Ishikawa (cell line): ENCODE results near the gene ACSL3.

Experiments used
- CEBPB ChIP-seq: IDR thresholded peaks from 2 replicates; pipeline ENCODE4 v1.6.1; 2012
- CREB1 ChIP-seq: IDR thresholded peaks from 2 replicates; pipeline ENCODE4 v1.6.1; 2012; ENCODE audit warnings: low read depth
- EGR1 ChIP-seq: IDR thresholded peaks from 2 replicates; pipeline ENCODE4 v1.6.1; 2012
- EP300 ChIP-seq: IDR thresholded peaks from 2 replicates; pipeline ENCODE4 v1.6.1; 2012; ENCODE audit warnings: borderline replicate concordance
- FOXM1 ChIP-seq: IDR thresholded peaks from 2 replicates; pipeline ENCODE4 v1.6.1; 2012; ENCODE audit warnings: low read depth, borderline replicate concordance
- NFIC ChIP-seq: IDR thresholded peaks from 2 replicates; pipeline ENCODE4 v1.6.1; 2012
- RAD21 ChIP-seq: IDR thresholded peaks from 2 replicates; pipeline ENCODE4 v1.6.1; 2012; ENCODE audit warnings: low read depth
- TAF1 ChIP-seq: IDR thresholded peaks from 2 replicates; pipeline ENCODE4 v1.6.1; 2012; ENCODE audit warnings: low read depth, mild to moderate bottlenecking
- TCF12 ChIP-seq: IDR thresholded peaks from 2 replicates; pipeline ENCODE4 v1.6.1; 2012; ENCODE audit warnings: low read depth
- TEAD4 ChIP-seq: IDR thresholded peaks from 2 replicates; pipeline ENCODE4 v1.6.1; 2012
- YY1 ChIP-seq: IDR thresholded peaks from 2 replicates; pipeline ENCODE4 v1.6.1; 2012; ENCODE audit warnings: low read depth
- ZBTB7A ChIP-seq: IDR thresholded peaks from 2 replicates; pipeline ENCODE4 v1.6.1; 2012; ENCODE audit warnings: low read depth
- TF ChIP-seq, protein P1 (sequence below): IDR thresholded peaks from 2 replicates; pipeline ENCODE4 v1.6.1; 2012
- TF ChIP-seq, protein P2 (sequence below): IDR thresholded peaks from 2 replicates; pipeline ENCODE4 v1.6.1; 2012; ENCODE audit warnings: low read depth, mild to moderate bottlenecking
- TF ChIP-seq, protein P3 (sequence below): IDR thresholded peaks from 2 replicates; pipeline ENCODE4 v1.6.1; 2012

The ACSL3 gene

DNA sequence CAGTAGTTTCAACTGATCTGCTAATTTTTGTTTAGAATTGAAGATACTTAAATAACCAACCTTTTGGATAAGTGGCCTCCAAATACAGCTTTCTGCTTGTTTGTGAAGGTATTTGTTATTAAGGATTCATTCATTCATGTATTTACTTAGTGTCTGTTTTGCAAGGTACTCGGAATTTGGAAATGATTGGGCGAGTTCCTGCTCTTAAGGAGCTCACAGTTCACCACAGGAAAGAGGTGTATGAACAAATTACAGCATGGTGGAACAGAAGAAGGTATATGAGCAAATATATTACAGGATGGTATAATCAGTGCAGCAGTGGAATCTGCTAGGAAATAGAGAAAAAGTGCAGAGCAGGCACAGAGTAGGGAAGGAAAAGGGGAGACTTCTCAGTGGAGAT is 4.5 kb downstream of the ACSL3 start:
- TF ChIP-seq CEBPB (no peak), EGR1 (no peak), EP300 (no peak), TEAD4 (no peak), TCF12 (no peak), RAD21 (no peak), TAF1 (no peak), CREB1 (no peak), NFIC (no peak), YY1 (no peak), ZBTB7A (no peak), FOXM1 (no peak)
- TF ChIP-seq, protein P1, sequence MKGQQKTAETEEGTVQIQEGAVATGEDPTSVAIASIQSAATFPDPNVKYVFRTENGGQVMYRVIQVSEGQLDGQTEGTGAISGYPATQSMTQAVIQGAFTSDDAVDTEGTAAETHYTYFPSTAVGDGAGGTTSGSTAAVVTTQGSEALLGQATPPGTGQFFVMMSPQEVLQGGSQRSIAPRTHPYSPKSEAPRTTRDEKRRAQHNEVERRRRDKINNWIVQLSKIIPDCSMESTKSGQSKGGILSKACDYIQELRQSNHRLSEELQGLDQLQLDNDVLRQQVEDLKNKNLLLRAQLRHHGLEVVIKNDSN = no peak
- TF ChIP-seq, protein P2, sequence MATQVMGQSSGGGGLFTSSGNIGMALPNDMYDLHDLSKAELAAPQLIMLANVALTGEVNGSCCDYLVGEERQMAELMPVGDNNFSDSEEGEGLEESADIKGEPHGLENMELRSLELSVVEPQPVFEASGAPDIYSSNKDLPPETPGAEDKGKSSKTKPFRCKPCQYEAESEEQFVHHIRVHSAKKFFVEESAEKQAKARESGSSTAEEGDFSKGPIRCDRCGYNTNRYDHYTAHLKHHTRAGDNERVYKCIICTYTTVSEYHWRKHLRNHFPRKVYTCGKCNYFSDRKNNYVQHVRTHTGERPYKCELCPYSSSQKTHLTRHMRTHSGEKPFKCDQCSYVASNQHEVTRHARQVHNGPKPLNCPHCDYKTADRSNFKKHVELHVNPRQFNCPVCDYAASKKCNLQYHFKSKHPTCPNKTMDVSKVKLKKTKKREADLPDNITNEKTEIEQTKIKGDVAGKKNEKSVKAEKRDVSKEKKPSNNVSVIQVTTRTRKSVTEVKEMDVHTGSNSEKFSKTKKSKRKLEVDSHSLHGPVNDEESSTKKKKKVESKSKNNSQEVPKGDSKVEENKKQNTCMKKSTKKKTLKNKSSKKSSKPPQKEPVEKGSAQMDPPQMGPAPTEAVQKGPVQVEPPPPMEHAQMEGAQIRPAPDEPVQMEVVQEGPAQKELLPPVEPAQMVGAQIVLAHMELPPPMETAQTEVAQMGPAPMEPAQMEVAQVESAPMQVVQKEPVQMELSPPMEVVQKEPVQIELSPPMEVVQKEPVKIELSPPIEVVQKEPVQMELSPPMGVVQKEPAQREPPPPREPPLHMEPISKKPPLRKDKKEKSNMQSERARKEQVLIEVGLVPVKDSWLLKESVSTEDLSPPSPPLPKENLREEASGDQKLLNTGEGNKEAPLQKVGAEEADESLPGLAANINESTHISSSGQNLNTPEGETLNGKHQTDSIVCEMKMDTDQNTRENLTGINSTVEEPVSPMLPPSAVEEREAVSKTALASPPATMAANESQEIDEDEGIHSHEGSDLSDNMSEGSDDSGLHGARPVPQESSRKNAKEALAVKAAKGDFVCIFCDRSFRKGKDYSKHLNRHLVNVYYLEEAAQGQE = no peak
- TF ChIP-seq, protein P3, sequence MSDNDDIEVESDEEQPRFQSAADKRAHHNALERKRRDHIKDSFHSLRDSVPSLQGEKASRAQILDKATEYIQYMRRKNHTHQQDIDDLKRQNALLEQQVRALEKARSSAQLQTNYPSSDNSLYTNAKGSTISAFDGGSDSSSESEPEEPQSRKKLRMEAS = no peak

DNA sequence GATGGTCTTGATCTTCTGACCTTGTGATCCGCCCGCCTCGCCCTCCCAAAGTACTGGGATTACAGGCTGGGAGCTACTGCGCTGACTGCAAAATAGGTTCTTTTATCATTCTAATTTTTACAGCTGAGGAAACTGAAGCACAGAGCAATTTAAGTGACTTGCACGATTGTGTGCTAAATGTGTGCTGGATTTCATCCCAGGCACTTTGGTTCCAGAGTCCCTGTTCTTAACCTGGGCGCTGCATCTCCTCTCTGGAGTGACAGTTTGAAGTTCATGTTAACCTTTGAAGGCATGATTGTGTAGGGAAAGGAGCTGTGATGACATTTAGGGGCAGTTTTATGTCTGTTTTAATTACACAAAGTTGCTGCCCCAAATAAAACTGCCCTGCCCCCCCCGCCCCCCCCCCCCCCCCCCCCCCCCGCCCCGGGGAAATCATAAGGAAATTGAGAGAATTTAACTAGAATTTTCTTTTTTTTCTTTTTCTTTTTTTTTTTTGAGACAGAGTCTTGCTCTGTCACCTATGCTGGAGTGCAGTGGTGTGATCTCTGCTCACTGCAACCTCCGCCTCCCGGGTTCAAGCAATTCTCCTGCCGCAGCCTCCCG is 5.6 kb downstream of the ACSL3 start:
- TF ChIP-seq CEBPB = no peak
- TF ChIP-seq, protein P2 = no peak
- TF ChIP-seq RAD21 = no peak
- TF ChIP-seq TAF1 = no peak
- TF ChIP-seq, protein P3 = no peak

DNA sequence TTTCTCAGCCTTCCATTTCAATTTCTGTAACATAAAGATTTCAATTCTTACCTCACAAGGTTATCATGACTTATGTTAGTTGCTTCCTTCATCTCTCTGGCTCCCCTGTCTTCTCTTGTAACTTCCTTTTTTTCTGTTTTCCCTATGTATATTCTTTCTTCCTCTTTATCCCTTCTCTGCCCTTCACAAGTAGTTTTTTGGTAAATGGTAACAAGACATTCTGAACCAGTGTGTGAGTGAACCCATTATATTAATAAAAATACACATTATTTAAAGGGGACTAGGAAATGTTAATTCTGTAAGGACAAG is 8.4 kb downstream of the ACSL3 start:
- TF ChIP-seq TCF12 (no peak), CREB1 (no peak), FOXM1 (no peak), NFIC (no peak), EP300 (no peak), RAD21 (no peak), YY1 (no peak), ZBTB7A (no peak), EGR1 (no peak), TEAD4 (no peak), TAF1 (no peak), CEBPB (no peak)
- TF ChIP-seq, protein P2 = no peak
- TF ChIP-seq, protein P1 = no peak
- TF ChIP-seq, protein P3 = no peak

DNA sequence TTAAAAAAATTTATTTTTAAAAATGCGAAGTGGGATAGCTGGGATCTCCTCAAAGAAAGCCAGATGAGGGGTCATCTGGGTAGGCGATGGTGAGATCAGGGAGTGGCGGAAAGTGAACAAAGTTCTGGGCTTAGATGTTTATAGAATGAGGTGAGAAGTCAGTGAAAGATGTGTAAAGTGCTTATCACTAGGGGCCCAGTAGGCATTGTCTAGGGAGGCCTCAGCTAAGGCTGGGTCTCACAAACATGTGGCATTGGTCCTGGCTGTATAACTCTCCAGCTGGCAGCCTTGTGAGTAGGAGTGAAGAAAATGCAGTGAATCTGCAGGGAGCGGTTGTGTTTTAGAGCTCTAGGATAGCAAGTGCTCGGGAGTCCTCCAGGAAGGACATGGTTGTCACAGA is 10.5 kb downstream of the ACSL3 start:
- TF ChIP-seq, protein P3 = no peak
- TF ChIP-seq EGR1 (no peak), YY1 (no peak), TAF1 (no peak)
- TF ChIP-seq, protein P2 = no peak
